Tibial nerve (tissue), 3 donors: ENCODE results near the gene TATDN3.

Experiments
- POLR2A ChIP-seq, 2 donors: fragments of 450-650 bp; IDR thresholded peaks; one replicate each; pipeline ENCODE4 v1.6.1; 2017; ENCODE audit warnings: antibody characterized with exemption in 2 of 2, mild to moderate bottlenecking in 2 of 2, moderate library complexity in 2 of 2
- TF ChIP-seq, protein P1 (sequence below), 5 experiments: fragments of 200-600 bp in 3 of 5; fragments of 450-650 bp in 2 of 5; sonication (generic) in 3 of 5; IDR thresholded peaks; one replicate each; pipeline ENCODE4 v1.5.1; 2016 to 2019; ENCODE audit warnings: antibody characterized with exemption in 5 of 5, mild to moderate bottlenecking in 3 of 5, moderate library complexity in 2 of 5

DNA sequence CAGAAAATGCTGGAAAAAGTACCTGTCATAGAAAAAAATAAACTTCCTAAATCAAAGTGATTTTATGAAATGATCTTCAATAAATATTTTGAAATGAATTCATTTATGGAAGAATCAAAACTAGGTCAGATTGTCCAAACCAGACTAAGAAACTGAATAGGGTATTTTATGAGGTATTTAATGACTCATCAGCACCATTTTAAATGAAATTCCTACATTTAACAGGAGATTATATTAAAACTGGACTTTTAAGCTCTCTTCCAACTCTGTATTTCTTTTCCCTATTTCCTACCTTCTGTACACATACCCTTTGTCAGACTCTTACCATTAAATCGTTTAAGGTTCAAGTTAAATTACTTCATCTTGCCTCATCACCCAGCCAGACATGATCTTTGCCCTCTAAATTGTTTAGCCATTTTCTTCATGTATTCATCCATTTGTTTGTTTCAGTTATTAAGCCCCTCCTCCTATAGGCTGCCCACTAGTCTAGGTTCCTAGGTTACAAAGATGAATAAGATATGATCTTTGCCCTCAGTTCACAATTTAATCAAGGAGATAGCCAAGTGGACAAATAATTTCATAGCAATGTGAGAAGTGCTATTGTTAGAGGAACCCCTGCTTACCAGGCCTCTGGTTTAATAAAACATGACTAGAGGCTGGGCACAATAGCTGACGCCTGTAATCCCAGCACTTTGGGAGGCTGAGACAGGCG, 25.0 kb downstream of the TATDN3 start:
- TF ChIP-seq, protein P1, sequence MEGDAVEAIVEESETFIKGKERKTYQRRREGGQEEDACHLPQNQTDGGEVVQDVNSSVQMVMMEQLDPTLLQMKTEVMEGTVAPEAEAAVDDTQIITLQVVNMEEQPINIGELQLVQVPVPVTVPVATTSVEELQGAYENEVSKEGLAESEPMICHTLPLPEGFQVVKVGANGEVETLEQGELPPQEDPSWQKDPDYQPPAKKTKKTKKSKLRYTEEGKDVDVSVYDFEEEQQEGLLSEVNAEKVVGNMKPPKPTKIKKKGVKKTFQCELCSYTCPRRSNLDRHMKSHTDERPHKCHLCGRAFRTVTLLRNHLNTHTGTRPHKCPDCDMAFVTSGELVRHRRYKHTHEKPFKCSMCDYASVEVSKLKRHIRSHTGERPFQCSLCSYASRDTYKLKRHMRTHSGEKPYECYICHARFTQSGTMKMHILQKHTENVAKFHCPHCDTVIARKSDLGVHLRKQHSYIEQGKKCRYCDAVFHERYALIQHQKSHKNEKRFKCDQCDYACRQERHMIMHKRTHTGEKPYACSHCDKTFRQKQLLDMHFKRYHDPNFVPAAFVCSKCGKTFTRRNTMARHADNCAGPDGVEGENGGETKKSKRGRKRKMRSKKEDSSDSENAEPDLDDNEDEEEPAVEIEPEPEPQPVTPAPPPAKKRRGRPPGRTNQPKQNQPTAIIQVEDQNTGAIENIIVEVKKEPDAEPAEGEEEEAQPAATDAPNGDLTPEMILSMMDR (IDR thresholded peaks at IDR 0.05), result no peak
- no peak for TF ChIP-seq POLR2A (IDR thresholded peaks at IDR 0.05)
